Uterus (tissue), 2 donors: Measurements from ENCODE around the gene MPP3.

Experiments used
- CTCF ChIP-seq, 4 experiments: fragments of 200-600 bp in 2 of 4; fragments of 450-650 bp in 2 of 4; sonication (generic) in 2 of 4; IDR thresholded peaks; one replicate each; pipeline ENCODE4 v1.5.1; 2016 to 2019; ENCODE audit warnings: antibody characterized with exemption in 4 of 4, mild to moderate bottlenecking in 2 of 4, moderate library complexity in 1 of 4
- POLR2A ChIP-seq, 2 donors: fragments of 450-650 bp; IDR thresholded peaks; one replicate each; pipeline ENCODE4 v1.6.1; 2016; ENCODE audit warnings: antibody characterized with exemption in 2 of 2, mild to moderate bottlenecking in 1 of 2, moderate library complexity in 1 of 2

- TF ChIP-seq POLR2A (IDR thresholded peaks at IDR 0.05), result no peak
- no peak for TF ChIP-seq CTCF (IDR thresholded peaks at IDR 0.05)
Observed at GRCh38 chr17:43839670-43840108, 6.7 kb upstream of the MPP3 start.
